Thoracic aorta (tissue), 2 donors: ENCODE data around the gene LANCL1. TPM values are rescaled to one million over a fixed set of nuclear protein-coding genes. Genes with fewer than 3 reads are reported as not detected.

ENCODE experiments used
- ATAC-seq: fragments of 150-250 bp; one replicate; pipeline ENCODE4 v1.8.0; 2017; ENCODE audit warnings: low read depth; ENCODE audit not compliant: insufficient number of reproducible peaks, low FRiP score
- DNase-seq: peaks from one replicate; pipeline ENCODE4 v3.0.0-alpha.2; 2020; ENCODE audit warnings: low spot score
- H3K27ac ChIP-seq, 2 donors: fragments of 200-600 bp; sonication (generic); 1 replicate in 1 of 2; 2 replicates in 1 of 2; pipeline ENCODE4 v1.5.1; 2016; ENCODE audit warnings: mild to moderate bottlenecking in 2 of 2, moderate library complexity in 2 of 2
- H3K27me3 ChIP-seq: fragments of 200-600 bp; sonication (generic); replicated peaks from 2 replicates; pipeline ENCODE4 v1.6.0; 2016; ENCODE audit warnings: mild to moderate bottlenecking; ENCODE audit not compliant: insufficient read depth
- H3K36me3 ChIP-seq: fragments of 200-600 bp; sonication (generic); one replicate; pipeline ENCODE4 v1.5.1; 2016
- H3K4me1 ChIP-seq, 2 donors: fragments of 200-600 bp; sonication (generic); 1 replicate in 1 of 2; 2 replicates in 1 of 2; pipeline versions ENCODE4 v1.5.1 to v1.6.0; 2016; ENCODE audit warnings: low read depth in 2 of 2, mild to moderate bottlenecking in 1 of 2; ENCODE audit not compliant: control insufficient read depth in 1 of 2
- H3K4me3 ChIP-seq: fragments of 200-600 bp; sonication (generic); 2 replicates; pipeline ENCODE4 v1.5.1; 2016; ENCODE audit warnings: mild to moderate bottlenecking
- H3K9me3 ChIP-seq: fragments of 200-600 bp; sonication (generic); 2 replicates; pipeline ENCODE4 v1.5.1; 2016
- CTCF ChIP-seq: fragments of 200-600 bp; sonication (generic); IDR thresholded peaks from one replicate; pipeline ENCODE4 v1.5.1; 2019; ENCODE audit warnings: antibody characterized with exemption
- total RNA-seq, 2 donors: library from RNA; depleted of rRNA; stranded (reverse); fragments of >200 nt; gene quantifications; one replicate each; pipeline versions ENCODE4 v1.1.0 to v1.2.3, GENCODE V29; 2016

The LANCL1 gene
- total RNA-seq, 2 donors from 2014 or later: 23.4 to 34.9 TPM

GRCh38 chr2:210388148-210388547, 88.4 kb downstream of the LANCL1 start:
- H3K9me3 ChIP-seq: no peaks in the 10 kb centered on the region
- H3K4me3 ChIP-seq: no peak overlapping the region
- ATAC-seq (no peak), DNase-seq (no peak)
- H3K4me1 ChIP-seq: no peaks in the 10 kb centered on the region
- H3K27ac ChIP-seq: no peak overlapping the region
- no peaks in the 10 kb centered on the region for H3K36me3 ChIP-seq
- TF ChIP-seq CTCF: no peak
- no peaks in the 10 kb centered on the region for H3K27me3 ChIP-seq

- Histone ChIP-seq H3K36me3 (no peaks in the 10 kb centered on the region), H3K27ac (no peak overlapping the region), H3K9me3 (no peaks in the 10 kb centered on the region), H3K4me1 (no peaks in the 10 kb centered on the region), H3K4me3 (no peak overlapping the region), H3K27me3 (no peaks in the 10 kb centered on the region)
- no peak for TF ChIP-seq CTCF
- ATAC-seq (no peak), DNase-seq (no peak)
These were observed 89.5 kb downstream of the LANCL1 start for GRCh38 chr2:210387074-210387473.

Other genes starting within 250 kb of the LANCL1 start
- not detected for gene MYL1, start 161.6 kb downstream of the LANCL1 start, total RNA-seq
- 1 to 10 TPM; 3.4 to 3.5 TPM for gene CPS1, start 79.8 kb upstream of the LANCL1 start, total RNA-seq